CD4-positive, alpha-beta T cell treated with Interleukin-6 for 4 hours (primary cell): ENCODE data around the gene LTF.

Experiments
- DNase-seq: peaks from one replicate; pipeline ENCODE4 v3.0.0-alpha.2; 2020; ENCODE audit warnings: mixed read lengths

Gene LTF

GRCh38 chr3:46467562-46467961 lies 2.9 kb upstream of the LTF start:
- no peak for DNase-seq

DNA sequence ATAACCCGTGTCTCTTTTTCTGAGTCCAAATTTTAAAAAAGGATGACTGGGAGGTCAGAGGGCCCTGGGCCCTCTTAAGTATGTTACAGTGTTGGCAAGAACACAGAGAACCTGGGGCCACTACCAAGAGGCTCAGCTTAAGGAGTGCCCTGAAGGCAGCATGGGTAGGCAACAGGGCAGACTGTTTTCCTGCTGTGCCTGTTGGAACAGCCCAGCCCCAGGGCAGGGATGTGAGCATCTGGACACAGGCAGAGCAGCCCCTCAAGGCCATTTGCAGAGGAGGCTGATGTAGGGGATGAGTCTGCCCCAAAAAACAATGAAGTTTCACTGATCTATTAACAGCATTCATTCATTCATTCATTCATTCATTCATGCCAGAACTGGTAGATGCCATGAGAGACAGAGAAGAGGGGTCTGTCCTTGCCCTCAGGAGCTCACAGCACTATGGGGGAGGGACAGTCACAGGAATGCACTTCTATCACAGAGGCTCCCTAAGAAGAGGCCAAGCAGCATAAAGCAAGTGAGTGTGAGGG lies 2.2 kb upstream of the LTF start:
- no peak for DNase-seq

DNA sequence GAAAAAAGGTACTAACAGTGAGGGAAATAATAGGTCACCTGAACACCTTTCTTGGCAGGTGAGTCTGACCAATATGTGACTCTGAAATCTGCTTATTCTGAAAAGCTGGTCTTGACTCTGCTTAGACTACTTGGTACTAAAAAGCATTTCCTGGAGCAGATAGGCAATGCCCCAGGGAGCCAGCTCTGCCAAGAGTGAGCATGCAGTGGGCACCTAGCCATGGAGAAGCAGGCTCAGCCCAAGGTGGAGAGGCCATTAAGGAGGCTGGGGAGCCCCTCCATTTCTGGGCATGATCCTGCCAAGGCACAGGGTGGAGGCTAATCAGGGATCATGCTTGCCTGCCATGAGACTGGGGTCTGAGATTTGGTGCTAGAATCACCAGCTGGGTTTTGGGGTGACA lies 1.6 kb upstream of the LTF start:
- DNase-seq, result no peak

- no peak for DNase-seq
These were observed 453 bp upstream of the LTF start for GRCh38 chr3:46465196-46465520.

GRCh38 chr3:46463868-46464241 lies 850 bp downstream of the LTF start:
- no peak for DNase-seq

DNA sequence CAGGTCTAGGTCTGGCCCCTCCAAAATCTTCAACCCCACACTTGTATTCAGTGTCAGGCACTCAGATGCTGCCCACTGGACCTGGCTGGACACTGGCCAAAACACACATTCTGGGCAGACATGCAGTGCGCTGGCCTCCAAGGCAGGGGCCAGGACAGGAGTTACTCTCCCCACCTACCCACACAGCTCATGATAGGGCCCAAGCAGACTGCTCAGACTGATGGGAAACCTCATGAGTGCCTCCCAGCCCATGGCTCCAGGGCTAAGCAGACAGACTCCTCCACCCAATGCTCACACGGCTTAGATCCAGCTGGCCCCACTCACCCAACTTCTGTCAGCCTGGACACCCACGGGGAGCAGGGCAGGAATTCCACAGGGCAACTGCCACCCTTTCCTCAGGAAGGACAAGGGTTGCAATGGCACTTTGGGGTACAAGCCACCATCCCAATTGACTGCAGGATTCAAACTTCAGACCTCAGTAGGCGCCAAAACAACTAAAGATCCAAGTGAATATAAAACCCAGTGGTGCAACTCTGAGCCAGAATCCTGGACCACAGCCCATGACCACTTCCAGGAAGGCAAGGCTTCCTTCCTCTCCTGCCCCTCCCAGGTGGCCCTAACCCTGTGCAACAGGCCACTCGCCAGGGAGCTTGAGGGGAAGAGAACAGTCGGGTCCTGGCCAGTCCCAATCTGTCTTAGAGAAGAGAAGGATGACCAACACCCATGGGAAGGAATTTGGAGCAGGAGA lies 1.4 kb downstream of the LTF start:
- no peak for DNase-seq

DNA sequence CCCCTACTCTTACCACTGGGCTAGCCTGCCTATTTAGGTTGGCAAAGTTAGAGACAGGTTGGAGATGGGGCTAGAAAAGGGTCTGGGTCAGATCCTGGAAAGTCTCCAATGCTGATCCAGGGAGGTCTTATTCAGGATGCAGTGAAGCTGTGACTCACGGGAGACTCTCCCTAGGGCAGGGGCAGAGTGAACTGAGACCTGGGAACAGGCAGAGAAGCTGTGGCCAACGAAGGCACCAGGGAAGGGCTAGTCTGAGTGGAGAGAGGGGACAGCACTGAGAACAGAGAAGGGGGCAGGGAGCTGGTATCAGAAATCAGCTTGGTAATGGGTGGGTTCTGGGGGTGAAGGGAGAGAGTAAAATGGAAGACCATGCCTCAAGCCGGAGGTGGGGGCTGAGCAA lies 2.2 kb downstream of the LTF start:
- DNase-seq, result no peak

DNA sequence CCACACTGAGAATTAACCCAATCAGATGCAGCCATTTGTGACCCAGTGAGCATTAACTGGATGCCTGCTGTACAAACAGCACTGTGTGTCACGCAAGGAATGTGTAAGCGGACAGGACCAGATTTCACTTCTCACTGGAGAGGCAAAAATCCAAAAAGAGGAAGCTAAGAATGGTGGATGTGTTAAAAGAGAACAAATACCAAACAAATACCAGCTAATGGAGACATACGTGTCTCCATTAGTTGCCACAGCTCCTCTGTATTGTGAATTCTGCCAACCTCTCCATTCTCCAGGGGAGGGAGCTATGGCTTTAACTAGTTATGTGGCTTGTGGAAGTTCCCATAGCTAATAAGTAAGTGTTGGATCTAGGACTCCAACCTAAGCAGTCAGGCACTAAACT lies 2.6 kb downstream of the LTF start:
- DNase-seq, result no peak

- DNase-seq, result no peak
These were observed 4.7 kb downstream of the LTF start for GRCh38 chr3:46460051-46460450.

- DNase-seq, result no peak
These were observed 8.6 kb downstream of the LTF start for GRCh38 chr3:46456118-46456517.

DNA sequence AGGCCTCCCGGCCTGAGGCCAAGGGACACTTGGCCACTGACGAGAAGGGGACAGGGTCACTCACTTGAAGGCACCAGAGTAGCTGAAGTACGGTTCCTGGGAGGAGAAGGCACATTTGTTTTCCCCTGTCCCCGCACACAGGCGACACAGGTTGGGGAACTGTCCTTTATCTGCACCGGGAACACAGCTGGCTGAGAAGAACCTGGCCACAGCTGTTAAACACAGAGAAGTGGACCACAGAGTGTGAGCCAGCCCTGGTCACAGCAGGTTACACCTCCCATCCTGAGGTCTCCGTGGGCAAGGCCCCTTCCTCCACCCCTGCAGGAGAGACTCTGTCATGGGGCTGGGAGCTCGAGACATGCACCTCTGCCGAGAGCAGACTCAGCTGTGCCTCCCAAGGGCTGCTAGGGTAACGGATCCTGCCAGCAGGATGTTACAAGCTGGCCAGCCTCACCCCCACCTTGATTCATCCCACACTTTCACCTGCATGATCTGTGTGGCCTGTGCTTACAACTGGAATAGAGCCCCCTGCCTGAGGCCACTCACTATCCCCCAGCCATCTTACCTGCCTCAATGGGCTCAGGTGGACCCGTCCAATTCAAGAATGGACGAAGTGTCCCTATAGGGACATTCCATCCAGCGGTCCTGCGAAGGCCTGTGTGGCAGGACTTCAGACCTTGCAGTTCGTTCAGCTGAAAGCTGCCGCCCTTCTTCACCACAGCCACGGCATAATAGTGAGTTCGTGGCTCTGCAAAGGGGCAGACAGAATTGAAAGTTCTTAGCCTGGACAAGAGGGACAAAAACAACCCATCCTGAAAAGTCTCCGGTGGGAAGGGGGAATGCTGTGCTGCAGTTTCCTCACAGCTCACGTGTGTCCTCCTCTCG lies 9.2 kb downstream of the LTF start:
- no peak for DNase-seq

DNA sequence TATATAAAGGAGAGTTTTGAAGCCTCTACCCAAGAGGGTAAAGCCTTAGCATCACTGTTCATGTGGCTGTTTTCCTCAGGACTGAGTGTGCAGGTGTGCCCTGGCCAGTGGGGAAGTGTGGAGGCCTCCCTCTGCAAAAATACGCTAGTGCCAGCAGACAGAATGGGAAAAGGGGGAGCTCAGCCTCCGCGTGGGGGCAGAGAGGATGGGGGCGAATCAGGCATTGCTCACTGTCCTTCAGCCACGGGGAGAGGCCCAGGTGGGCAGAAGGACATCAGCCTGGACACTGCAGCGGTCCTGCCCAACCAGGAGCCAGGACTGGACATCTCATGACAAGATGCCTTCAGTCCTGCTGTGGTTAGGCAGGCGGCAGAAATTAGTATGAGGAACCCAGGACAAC lies 10.1 kb downstream of the LTF start:
- DNase-seq, result no peak

GRCh38 chr3:46454209-46454595 lies 10.5 kb downstream of the LTF start:
- DNase-seq, result no peak

DNA sequence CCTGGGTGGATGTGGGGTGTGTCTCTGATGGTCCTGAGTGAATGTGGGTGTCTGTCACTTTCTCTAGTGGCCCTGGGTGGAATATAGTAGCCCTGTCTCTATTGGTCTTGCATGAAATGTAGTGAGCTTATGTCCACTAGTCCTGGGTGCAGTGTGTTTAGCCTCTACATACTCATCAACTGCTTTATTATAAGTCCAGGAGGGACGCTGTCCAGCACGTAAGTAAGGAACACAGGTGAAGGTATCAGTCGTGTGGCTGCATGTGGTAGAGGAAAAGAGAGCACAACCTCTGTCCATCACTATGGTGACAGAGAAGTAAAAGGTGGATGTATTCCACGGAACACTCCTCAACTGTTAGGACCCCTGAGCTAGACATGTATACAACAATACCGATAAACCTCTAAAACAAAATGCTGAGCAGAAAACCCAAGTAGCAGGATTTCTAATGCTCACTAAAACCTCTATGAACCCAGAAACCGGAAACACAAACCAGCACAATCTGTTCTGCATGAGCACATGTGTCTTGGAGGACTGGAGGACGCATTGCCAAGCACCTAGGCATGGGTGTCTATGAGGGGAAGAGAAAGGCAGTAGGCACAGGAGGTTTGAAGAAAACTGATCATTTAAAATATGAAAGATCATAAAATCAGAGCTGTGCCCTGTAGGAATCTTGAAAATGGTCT lies 11.0 kb downstream of the LTF start:
- no peak for DNase-seq

- DNase-seq, result no peak
These were observed 14.8 kb downstream of the LTF start for GRCh38 chr3:46449755-46450552.

DNA sequence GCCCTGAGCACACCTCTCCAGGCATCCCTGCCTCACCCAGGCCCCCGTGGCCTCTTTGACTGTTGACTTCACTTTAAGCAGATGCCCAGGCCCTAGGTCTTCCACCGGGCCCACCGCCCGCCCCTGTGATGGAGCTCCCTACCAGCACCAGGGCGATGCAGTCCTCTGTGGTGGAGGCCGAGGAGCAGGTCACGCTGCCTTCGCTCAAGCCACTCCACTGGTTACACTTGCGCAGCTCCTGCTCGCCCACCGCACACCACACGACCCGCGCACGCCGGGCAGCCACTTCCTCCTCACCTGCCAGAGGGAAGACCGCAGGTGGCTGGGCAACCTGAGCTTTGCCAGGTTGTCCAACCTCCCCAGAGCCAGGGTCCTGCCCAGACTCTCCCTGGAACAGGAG lies 16.0 kb downstream of the LTF start:
- no peak for DNase-seq

DNA sequence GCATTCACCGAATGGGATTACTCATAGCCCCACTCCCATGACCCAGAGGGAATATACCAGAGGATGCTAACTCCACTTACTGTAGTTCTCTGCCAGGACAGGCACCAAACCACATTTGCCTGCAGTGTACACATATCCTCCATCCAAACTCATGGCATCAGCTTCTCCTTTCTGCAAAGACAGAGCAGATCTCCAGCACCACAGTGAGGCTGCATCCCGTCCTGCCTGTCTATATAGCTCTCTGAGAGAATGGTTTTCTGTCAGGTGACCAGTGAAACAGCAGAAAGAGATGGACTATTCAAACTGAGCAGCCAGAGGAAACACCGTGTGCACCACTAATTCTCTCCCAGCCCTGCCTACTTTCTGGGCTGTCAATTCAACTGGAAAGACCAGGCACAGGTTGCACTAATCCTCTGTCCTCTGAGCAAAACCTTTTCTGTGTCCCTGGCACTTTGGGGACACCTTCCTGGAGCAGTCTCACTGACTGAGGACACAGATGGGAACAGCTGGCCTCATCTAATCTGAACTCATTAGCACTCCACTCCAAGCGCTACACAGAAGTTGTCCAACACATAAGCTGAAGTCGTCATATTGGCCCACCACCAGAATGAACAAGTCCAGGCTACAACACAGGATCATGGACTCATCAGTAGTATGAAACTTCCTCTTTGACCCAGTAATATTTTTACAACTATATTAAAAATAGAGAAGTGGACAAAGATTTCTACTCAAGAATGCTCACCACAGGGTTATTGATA lies 17.3 kb downstream of the LTF start:
- DNase-seq, result no peak

DNA sequence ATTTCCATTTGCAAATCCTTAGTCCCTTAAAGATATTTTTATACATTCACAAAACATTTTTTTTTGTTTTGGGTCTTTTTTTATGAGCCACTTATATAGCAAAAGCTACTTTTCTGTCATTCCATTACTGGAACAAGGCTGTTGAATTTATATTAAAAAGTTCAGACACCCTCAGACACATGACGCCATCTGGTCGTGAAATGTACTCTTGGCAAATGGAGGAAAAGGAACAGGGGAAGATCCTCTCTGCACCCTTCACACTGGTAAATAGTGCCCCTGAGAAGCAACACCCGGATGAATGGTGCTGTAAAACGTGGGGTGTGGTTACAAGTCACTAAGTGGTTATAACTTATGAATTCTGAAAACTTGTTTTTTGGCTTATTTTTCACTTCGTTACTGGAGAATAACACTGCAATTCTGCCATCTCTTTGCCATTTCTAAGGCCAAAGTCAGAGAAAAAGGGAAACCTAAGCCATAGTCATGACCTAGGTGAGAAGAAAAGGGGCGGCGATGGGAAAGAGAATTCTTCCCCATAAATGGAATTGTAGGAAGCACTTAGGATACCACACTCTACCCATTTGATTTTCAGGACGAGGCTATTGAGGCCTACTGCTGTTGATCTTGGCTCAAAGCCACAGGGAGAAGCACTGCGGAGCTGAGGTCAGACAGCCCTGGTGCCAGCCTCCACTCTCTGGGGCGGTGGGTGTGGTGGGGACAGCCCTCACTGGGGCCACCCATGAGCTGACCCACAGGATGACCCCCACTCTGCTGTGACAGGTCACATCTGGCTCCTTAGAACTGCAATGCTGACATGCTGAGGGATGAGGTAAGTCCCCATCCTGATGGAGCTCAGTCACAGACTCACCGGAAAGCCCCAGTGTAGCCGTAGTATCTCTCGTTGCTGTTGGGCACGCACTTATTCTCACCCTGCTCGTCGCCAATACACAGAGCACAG lies 21.9 kb downstream of the LTF start:
- no peak for DNase-seq

GRCh38 chr3:46440531-46441294 lies 24.0 kb downstream of the LTF start:
- DNase-seq, result peak; percentile 17

GRCh38 chr3:46438831-46439230 lies 25.9 kb downstream of the LTF start:
- DNase-seq, result no peak
